MCF 10A (cell line): Measurements from ENCODE around the gene CELF4. TPM values are rescaled to one million over a fixed set of nuclear protein-coding genes. Genes with fewer than 3 reads are reported as not detected.

ENCODE experiments used
- BruUV-seq: library from RNA; stranded (reverse); fragments of 400-500 nt; replicated peaks from 2 replicates; lab custom pipeline; 2021; lab: Mats Ljungman, UMichigan
- CTCF ChIA-PET: fragments of 300-600 bp; sonication (Branson Sonifier 250); formaldehyde crosslinking; extraction: SDS; loops from one replicate; lab custom pipeline; 2021; ENCODE audit warnings: antibody characterized with exemption, inconsistent platforms; lab: Yijun Ruan, JAX
- POLR2A ChIA-PET: fragments of 300-600, 350-650 bp; sonication (Branson Sonifier 250); formaldehyde crosslinking; extraction: SDS; loops from one replicate; lab custom pipeline; 2020; ENCODE audit warnings: antibody characterized with exemption, inconsistent platforms; lab: Yijun Ruan, JAX
- DNase-seq: peaks from one replicate; pipeline ENCODE4 v3.0.0-alpha.2; 2018; ENCODE audit not compliant: unreplicated experiment
- H3K27ac Mint-ChIP-seq: one replicate; pipeline ENCODE4 v1.8.0; 2022; ENCODE audit warnings: mild to moderate bottlenecking, low read depth, mixed read lengths; ENCODE audit not compliant: unreplicated experiment
- H3K27me3 Mint-ChIP-seq: one replicate; pipeline ENCODE4 v1.8.0; 2022; ENCODE audit warnings: mixed read lengths; ENCODE audit not compliant: insufficient read depth, unreplicated experiment
- H3K36me3 Mint-ChIP-seq: one replicate; pipeline ENCODE4 v1.8.0; 2022; ENCODE audit warnings: mild to moderate bottlenecking, moderate library complexity, mixed read lengths; ENCODE audit not compliant: insufficient read depth, unreplicated experiment
- H3K4me1 Mint-ChIP-seq: one replicate; pipeline ENCODE4 v1.8.0; 2022; ENCODE audit warnings: mixed read lengths; ENCODE audit not compliant: insufficient read depth, unreplicated experiment
- H3K4me3 Mint-ChIP-seq: one replicate; pipeline ENCODE4 v1.8.0; 2022; ENCODE audit warnings: mild to moderate bottlenecking, moderate library complexity, mixed read lengths; ENCODE audit not compliant: unreplicated experiment
- H3K9me3 Mint-ChIP-seq: one replicate; pipeline ENCODE4 v1.8.0; 2022; ENCODE audit warnings: mixed read lengths; ENCODE audit not compliant: unreplicated experiment
- intact Hi-C: fragments of 100-400 bp; cut with micrococcal nuclease; formaldehyde crosslinking; loops from 2 replicates; pipeline ENCODE4 v1.14.1; 2022
- total RNA-seq: library from RNA; stranded (reverse); gene quantifications from 2 replicates; pipeline ENCODE4 v1.2.3, GENCODE V29; 2022
- TF ChIP-seq, protein P1 (sequence below): fragments of 200-600 bp; IDR thresholded peaks from one replicate; pipeline ENCODE4 v1.8.0; 2022; ENCODE audit warnings: antibody characterized with exemption, mild to moderate bottlenecking; ENCODE audit not compliant: unreplicated experiment

CELF4 gene
- total RNA-seq, 1 experiment from 2014 or later, result not detected

DNA sequence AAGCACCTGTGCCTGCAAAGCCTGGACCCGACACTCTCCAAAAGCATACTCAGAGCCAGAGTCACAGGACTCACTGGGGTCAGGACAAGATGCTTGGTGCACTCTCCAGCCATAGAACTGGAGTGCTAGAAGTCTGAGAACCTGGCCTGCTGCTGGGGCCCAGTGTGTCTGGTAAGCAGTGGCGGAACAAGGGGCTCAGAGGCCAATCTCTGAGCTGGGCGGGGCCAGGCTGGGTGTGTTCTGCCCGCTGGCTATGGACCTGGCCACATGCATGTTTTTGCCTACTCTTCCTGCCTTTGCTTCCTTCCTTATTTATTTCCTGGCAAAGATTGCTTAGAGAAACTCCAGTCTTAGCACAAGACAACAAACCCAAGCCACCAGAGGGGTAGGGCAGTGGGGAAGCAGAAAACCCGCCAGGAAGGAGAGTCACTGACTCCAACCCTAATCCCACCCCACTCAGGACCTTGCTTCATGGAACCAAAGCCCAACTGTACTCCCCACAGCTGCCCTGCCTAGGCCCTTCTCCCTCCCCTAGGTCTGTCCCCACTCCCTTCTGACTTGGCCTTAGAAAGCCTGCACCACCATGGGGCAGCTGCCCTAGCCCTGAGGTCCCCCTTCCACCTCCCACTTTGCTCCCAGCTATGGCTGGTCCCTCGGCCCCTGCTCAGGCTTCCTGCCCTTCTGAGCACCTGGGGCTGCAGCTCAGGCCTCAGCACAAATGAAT, 315.5 kb downstream of the CELF4 start:
- TF ChIP-seq, protein P1, sequence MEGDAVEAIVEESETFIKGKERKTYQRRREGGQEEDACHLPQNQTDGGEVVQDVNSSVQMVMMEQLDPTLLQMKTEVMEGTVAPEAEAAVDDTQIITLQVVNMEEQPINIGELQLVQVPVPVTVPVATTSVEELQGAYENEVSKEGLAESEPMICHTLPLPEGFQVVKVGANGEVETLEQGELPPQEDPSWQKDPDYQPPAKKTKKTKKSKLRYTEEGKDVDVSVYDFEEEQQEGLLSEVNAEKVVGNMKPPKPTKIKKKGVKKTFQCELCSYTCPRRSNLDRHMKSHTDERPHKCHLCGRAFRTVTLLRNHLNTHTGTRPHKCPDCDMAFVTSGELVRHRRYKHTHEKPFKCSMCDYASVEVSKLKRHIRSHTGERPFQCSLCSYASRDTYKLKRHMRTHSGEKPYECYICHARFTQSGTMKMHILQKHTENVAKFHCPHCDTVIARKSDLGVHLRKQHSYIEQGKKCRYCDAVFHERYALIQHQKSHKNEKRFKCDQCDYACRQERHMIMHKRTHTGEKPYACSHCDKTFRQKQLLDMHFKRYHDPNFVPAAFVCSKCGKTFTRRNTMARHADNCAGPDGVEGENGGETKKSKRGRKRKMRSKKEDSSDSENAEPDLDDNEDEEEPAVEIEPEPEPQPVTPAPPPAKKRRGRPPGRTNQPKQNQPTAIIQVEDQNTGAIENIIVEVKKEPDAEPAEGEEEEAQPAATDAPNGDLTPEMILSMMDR, result no peak
- DNase-seq, result no peak
- no peak overlapping the region for H3K27ac Mint-ChIP-seq
- no peak overlapping the region for H3K4me3 Mint-ChIP-seq
- H3K9me3 Mint-ChIP-seq, result no peaks in the 10 kb centered on the region
- peaks cover 7% of the 10 kb centered on the region for H3K36me3 Mint-ChIP-seq
- ChIA-PET POLR2A (no interaction called here), CTCF (interaction anchor here (1.6 kb wide), 1 partner anchor 308 kb away, joined by 3 read pairs; no protein-coding TSS in a partner anchor)
- no TSS peak for BruUV-seq
- H3K4me1 Mint-ChIP-seq, result no peaks in the 10 kb centered on the region
- peaks cover 5% of the 10 kb centered on the region for H3K27me3 Mint-ChIP-seq
- intact Hi-C loops, result no loop called here

DNA sequence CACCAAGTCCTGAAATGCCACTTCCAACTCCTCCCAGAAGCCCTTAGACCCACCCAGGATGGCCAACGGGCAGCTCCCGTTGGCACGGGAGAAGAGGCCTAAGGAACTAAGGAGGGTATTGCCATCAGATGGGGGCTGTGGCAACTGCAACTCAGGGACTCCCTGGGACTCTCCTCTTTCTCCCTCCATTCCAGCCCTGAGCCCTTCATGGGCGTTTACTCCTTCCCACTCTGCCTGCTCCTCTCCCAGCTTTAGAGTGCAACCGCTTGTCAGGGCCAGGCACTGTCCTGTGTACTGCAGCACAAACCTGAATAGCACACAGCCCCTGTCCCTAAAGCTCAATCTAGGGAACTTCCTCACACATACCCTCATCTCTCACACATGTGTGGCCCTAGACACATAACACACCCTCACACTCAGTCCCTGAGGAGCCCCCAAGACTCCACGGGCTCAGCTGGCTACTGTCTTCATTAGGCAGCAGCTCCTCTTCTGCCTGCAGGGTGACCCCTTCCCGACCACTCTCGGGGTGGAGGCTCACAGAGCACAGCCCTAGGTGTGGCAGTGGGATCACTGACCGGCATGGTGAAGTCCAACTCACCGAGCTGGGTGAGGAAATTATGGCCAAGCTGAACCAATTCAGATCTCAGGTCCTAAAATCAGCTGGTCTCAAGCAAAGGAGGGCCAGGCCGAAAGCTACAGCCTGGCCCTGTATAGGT, 316.3 kb downstream of the CELF4 start:
- Mint-ChIP-seq H3K36me3 (peaks cover 7% of the 10 kb centered on the region), H3K27me3 (no peaks in the 10 kb centered on the region), H3K9me3 (no peaks in the 10 kb centered on the region), H3K4me3 (no peak overlapping the region), H3K4me1 (no peaks in the 10 kb centered on the region), H3K27ac (no peak overlapping the region)
- CTCF ChIA-PET, result interaction anchor here (0.5 kb wide), 1 partner anchor 50 kb away, joined by 3 read pairs; no protein-coding TSS in a partner anchor
- TF ChIP-seq, protein P1, result no peak
- intact Hi-C loops, result no loop called here
- BruUV-seq, result no TSS peak
- DNase-seq, result no peak
- POLR2A ChIA-PET, result no interaction called here

DNA sequence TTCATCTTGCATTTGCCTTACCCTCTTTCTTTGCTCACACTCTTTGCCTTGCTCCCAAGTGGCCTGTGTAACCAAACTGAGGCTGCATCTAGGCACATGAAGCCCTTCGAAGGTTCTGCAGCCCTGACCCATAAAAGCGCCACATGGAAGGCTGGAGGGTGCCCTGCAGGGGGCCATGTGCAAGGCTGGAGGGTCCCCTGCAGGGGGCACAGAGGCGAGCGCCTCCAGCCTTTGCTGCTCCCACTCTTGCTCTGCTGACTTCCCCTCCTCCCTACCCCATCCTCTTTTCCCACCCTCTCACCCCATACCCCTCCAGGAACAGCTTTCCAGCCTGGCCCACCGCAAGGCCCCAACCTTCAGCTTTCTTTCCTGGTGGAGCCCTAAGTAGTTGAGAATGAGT, 317.3 kb downstream of the CELF4 start:
- no peak overlapping the region for H3K27ac Mint-ChIP-seq
- intact Hi-C loops, result no loop called here
- BruUV-seq, result no TSS peak
- ChIA-PET CTCF (interaction anchor here (0.7 kb wide), 1 partner anchor 305 kb away, joined by 3 read pairs; no protein-coding TSS in a partner anchor), POLR2A (no interaction called here)
- no peaks in the 10 kb centered on the region for H3K9me3 Mint-ChIP-seq
- no peak overlapping the region for H3K4me3 Mint-ChIP-seq
- TF ChIP-seq, protein P1, result no peak
- DNase-seq, result no peak
- H3K4me1 Mint-ChIP-seq, result no peaks in the 10 kb centered on the region
- H3K36me3 Mint-ChIP-seq, result peaks cover 7% of the 10 kb centered on the region
- H3K27me3 Mint-ChIP-seq, result no peaks in the 10 kb centered on the region

DNA sequence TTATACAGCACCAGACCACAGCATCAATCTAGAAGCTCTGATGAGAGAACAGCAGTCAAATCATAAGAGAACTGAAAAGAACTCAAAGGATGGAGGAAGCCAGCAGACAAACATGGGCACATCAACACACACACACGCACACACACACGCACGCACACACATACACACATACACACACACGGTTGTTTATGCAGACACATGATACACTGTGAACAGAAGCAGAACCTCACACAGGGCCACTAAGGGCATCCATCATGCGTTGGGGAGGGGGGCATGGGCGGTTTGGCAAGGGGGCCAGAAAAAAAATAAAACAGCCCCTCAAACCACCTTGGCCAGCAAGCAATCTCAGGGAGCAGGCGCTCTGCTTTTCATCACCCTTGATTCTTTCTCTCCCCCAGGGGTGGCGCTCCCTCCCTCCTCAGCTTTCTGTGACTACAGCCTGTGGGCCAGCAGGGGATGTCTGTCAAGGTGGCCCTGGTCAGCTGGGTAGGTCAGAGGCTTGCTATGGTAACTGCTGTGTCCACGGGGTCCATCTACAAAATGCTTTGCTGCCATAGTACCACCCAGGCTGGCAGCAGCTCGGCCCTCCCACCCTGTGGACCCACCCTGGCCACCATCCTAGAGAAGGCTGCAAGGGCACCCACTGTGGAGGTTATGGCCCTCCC, 318.0 kb downstream of the CELF4 start:
- H3K36me3 Mint-ChIP-seq, result peaks cover 7% of the 10 kb centered on the region
- TF ChIP-seq, protein P1, result no peak
- no peak overlapping the region for H3K27ac Mint-ChIP-seq
- no peaks in the 10 kb centered on the region for H3K9me3 Mint-ChIP-seq
- no TSS peak for BruUV-seq
- no peaks in the 10 kb centered on the region for H3K4me1 Mint-ChIP-seq
- H3K4me3 Mint-ChIP-seq, result no peak overlapping the region
- CTCF ChIA-PET, result no interaction called here
- intact Hi-C loops, result no loop called here
- POLR2A ChIA-PET, result no interaction called here
- DNase-seq, result no peak
- H3K27me3 Mint-ChIP-seq, result no peaks in the 10 kb centered on the region
